Hippocampal formation (tissue), 2 donors: ENCODE results near the gene TRMT61A.
"Not testable (repeated sequence)": the region's sequence is repeated elsewhere in the genome, so short reads cannot be mapped to it uniquely, and the experiment has no call there.

ENCODE experiments used
- DNase-seq, 2 donors: peaks; one replicate each; lab custom pipeline; 2025; lab: John Stamatoyannopoulos, UW

TRMT61A gene

GRCh38 chr14:103522649-103523574 lies 6.1 kb upstream of the TRMT61A start, which contains the start of gene CKB:
Gene CKB (minus strand): TSS chr14:103522830. CDS start chr14:103522493, 337 bp downstream.
- peak; percentile 72 to 77 for DNase-seq

- DNase-seq = no peak
Measured at GRCh38 chr14:103523575-103523954, 5.4 kb upstream of the TRMT61A start.

- DNase-seq = no peak
Measured at GRCh38 chr14:103524002-103524935, 4.7 kb upstream of the TRMT61A start.

- DNase-seq = not testable (repeated sequence)
Measured at GRCh38 chr14:103525430-103526246, 3.4 kb upstream of the TRMT61A start.

- no peak for DNase-seq
Measured at GRCh38 chr14:103526247-103526913, 2.6 kb upstream of the TRMT61A start.

- DNase-seq = no peak
Measured at GRCh38 chr14:103526914-103527248, 2.1 kb upstream of the TRMT61A start.

GRCh38 chr14:103527408-103528145 lies 1.4 kb upstream of the TRMT61A start:
- DNase-seq = no peak

GRCh38 chr14:103528146-103528586 lies 830 bp upstream of the TRMT61A start:
- DNase-seq = peak in 1 of 2 donors; percentile 29

- DNase-seq = no peak
Measured at GRCh38 chr14:103529383-103530365, 678 bp downstream of the TRMT61A start.

- DNase-seq = no peak
Measured at GRCh38 chr14:103530390-103530789, 1.4 kb downstream of the TRMT61A start.

- DNase-seq = no peak
Measured at GRCh38 chr14:103530831-103531230, 1.8 kb downstream of the TRMT61A start.

- DNase-seq = no peak
Measured at GRCh38 chr14:103531421-103532215, 2.6 kb downstream of the TRMT61A start.

- no peak for DNase-seq
Measured at GRCh38 chr14:103532216-103533136, 3.5 kb downstream of the TRMT61A start.

GRCh38 chr14:103533137-103533998 lies 4.4 kb downstream of the TRMT61A start:
- no peak for DNase-seq

GRCh38 chr14:103533999-103534575 lies 5.1 kb downstream of the TRMT61A start:
- DNase-seq = no peak

GRCh38 chr14:103534576-103535061 lies 5.6 kb downstream of the TRMT61A start:
- DNase-seq = no peak
